ENCODE measurements around the gene FRS3. TPM values are rescaled to one million over a fixed set of nuclear protein-coding genes. Genes with fewer than 3 reads are reported as not detected.

The FRS3 gene
- total RNA-seq, 2 experiments from 2014 or later, result 4.6 TPM

DNA sequence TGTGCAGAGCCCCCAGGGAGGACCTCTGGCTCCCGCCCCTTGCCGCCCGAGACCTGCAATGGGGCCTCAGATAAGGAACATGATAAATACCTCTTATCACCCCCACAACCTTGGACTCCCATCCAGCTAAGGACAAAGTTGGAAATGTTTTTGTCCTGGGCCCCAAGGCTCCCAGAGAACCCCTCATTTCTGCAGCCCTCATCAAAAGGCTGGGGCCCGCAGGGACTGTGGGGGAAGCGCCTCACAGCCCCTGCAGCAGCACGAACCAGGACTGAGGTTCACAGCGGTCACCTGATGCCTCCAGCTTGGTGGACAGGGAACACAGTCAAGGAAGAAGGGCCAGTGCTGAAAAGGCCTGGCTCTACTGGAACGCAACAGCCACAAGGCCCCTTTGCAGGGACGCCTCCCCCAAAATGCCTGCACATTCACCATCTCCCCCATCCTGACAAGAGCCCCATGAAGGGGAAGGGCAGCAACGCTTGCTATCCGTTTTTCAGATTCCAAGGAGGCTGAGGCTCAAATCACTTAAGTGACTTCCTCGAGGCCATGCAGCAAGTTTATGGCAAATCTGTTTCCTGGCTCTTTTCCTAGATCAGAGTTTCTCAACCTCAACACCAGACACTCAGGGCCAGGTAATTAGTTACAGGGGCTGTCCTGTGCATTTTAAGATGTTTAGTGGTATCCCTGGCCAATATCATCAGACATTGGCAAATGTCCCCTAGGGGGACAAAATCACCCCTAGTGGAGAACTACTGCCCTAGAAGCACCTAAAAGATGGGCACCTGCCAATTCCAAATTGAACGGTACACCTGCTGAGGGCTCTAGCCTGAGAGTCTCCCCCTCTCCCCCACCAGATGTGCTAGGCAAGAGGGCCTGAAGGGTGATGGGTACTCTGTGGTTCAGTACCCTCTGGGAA lies 54.9 kb downstream of the FRS3 start:
- ChIA-PET POLR2A (no interaction called here), CTCF (interaction anchor here (1.1 kb wide), 1 partner anchor 9 kb away, joined by 3 read pairs; no protein-coding TSS in a partner anchor)
- no peaks in the 10 kb centered on the region for H3K36me3 Mint-ChIP-seq (ENCODE audit: low read depth)

GRCh38 chr6:41724228-41724580 lies 55.5 kb downstream of the FRS3 start:
- CTCF ChIA-PET, result interaction anchor here (0.6 to 1.1 kb wide), 2 partner anchors 8 to 10 kb away, joined by 3 to 4 read pairs; no protein-coding TSS in a partner anchor
- H3K9me3 Mint-ChIP-seq, result no peaks in the 10 kb centered on the region
- no peak overlapping the region for H3K4me3 Mint-ChIP-seq
- no peaks in the 10 kb centered on the region for H3K36me3 Mint-ChIP-seq (ENCODE audit: low read depth)
- H3K27me3 Mint-ChIP-seq, result no peaks in the 10 kb centered on the region
- no peak overlapping the region for H3K27ac Mint-ChIP-seq
- peaks cover 17% of the 10 kb centered on the region for H3K4me1 Mint-ChIP-seq
- POLR2A ChIA-PET, result no interaction called here
- no peak for DNase-seq

More for the DNA sequence above, 54.9 kb downstream of the FRS3 start:
- Mint-ChIP-seq H3K4me3 (no peak overlapping the region), H3K9me3 (no peaks in the 10 kb centered on the region), H3K4me1 (peaks cover 17% of the 10 kb centered on the region), H3K27ac (no peak overlapping the region), H3K27me3 (no peaks in the 10 kb centered on the region)
- no peak for DNase-seq

GRCh38 chr6:41723530-41724227 lies 56.0 kb downstream of the FRS3 start:
- no peak for DNase-seq
- Mint-ChIP-seq H3K4me1 (peaks cover 14% of the 10 kb centered on the region), H3K27ac (no peak overlapping the region), H3K27me3 (no peaks in the 10 kb centered on the region), H3K36me3 (ENCODE audit: low read depth) (no peaks in the 10 kb centered on the region), H3K4me3 (no peak overlapping the region), H3K9me3 (no peaks in the 10 kb centered on the region)
- ChIA-PET CTCF (interaction anchor here (0.6 to 1.1 kb wide), 2 partner anchors 8 to 10 kb away, joined by 3 to 4 read pairs; no protein-coding TSS in a partner anchor), POLR2A (no interaction called here)

- POLR2A ChIA-PET, result interaction anchor here (0.6 kb wide), 1 partner anchor 11 kb away, joined by 3 read pairs; no protein-coding TSS in a partner anchor
- Mint-ChIP-seq H3K9me3 (no peaks in the 10 kb centered on the region), H3K4me1 (peaks cover 14% of the 10 kb centered on the region), H3K27me3 (no peaks in the 10 kb centered on the region), H3K4me3 (no peak overlapping the region), H3K27ac (no peak overlapping the region), H3K36me3 (ENCODE audit: low read depth) (no peaks in the 10 kb centered on the region)
- DNase-seq, result no peak
- CTCF ChIA-PET, result interaction anchor here (1.7 kb wide), 1 partner anchor 11 kb away, joined by 9 read pairs; no protein-coding TSS in a partner anchor
Observed at GRCh38 chr6:41722969-41723529, 56.7 kb downstream of the FRS3 start.

- Mint-ChIP-seq H3K27ac (no peak overlapping the region), H3K9me3 (no peaks in the 10 kb centered on the region), H3K36me3 (ENCODE audit: low read depth) (no peaks in the 10 kb centered on the region), H3K4me1 (peaks cover 6% of the 10 kb centered on the region), H3K4me3 (no peak overlapping the region), H3K27me3 (no peaks in the 10 kb centered on the region)
- ChIA-PET POLR2A (no interaction called here), CTCF (interaction anchor here (1.7 kb wide), 1 partner anchor 12 kb away, joined by 9 read pairs; no protein-coding TSS in a partner anchor)
- no peak for DNase-seq
Observed at GRCh38 chr6:41721414-41721813, 58.3 kb downstream of the FRS3 start.

- ChIA-PET CTCF (interaction anchor here (0.8 kb wide), 1 partner anchor 36 kb away, joined by 3 read pairs; no protein-coding TSS in a partner anchor), POLR2A (no interaction called here)
- H3K27ac Mint-ChIP-seq, result no peak overlapping the region
Observed at GRCh38 chr6:41720783-41721182, 58.9 kb downstream of the FRS3 start.

GRCh38 chr6:41720262-41720620 lies 59.5 kb downstream of the FRS3 start:
- Mint-ChIP-seq H3K36me3 (ENCODE audit: low read depth) (no peaks in the 10 kb centered on the region), H3K4me1 (peaks cover 13% of the 10 kb centered on the region), H3K9me3 (no peaks in the 10 kb centered on the region), H3K27me3 (no peaks in the 10 kb centered on the region), H3K27ac (no peak overlapping the region), H3K4me3 (no peak overlapping the region)
- ChIA-PET POLR2A (no interaction called here), CTCF (interaction anchor here (0.8 to 1.1 kb wide), 2 partner anchors 13 to 35 kb away, joined by 3 to 4 read pairs; no protein-coding TSS in a partner anchor)
- no peak for DNase-seq

More at GRCh38 chr6:41720783-41721182, 58.9 kb downstream of the FRS3 start:
- Mint-ChIP-seq H3K27me3 (no peaks in the 10 kb centered on the region), H3K4me1 (peaks cover 11% of the 10 kb centered on the region), H3K9me3 (no peaks in the 10 kb centered on the region), H3K36me3 (ENCODE audit: low read depth) (no peaks in the 10 kb centered on the region), H3K4me3 (no peak overlapping the region)
- DNase-seq, result no peak

Other genes starting within 250 kb of the FRS3 start
- gene FOXP4, start 233.5 kb downstream of the FRS3 start, total RNA-seq, result 1 to 10 TPM; 4.8 to 5.3 TPM
- not detected for gene MDFI, start 141.4 kb downstream of the FRS3 start, total RNA-seq
- gene TFEB, start 44.3 kb downstream of the FRS3 start, total RNA-seq, result 10 to 100 TPM in 1 of 2 experiments, 1 to 10 TPM in 1; 9.7 to 12.5 TPM
- gene PGC, start 32.5 kb downstream of the FRS3 start, total RNA-seq, result not detected
- not detected for gene PRICKLE4, start 882 bp upstream of the FRS3 start, total RNA-seq
- gene TOMM6, start 7.8 kb upstream of the FRS3 start, total RNA-seq, result 100 to 1,000 TPM; 167 to 202 TPM
- 1 to 10 TPM; 6.3 to 7.0 TPM for gene USP49, start 115.5 kb upstream of the FRS3 start, total RNA-seq
- gene MED20, start 141.2 kb upstream of the FRS3 start, total RNA-seq, result 10 to 100 TPM; 18.6 to 22.7 TPM
- gene BYSL, start 141.6 kb upstream of the FRS3 start, total RNA-seq, result 10 to 100 TPM; 29.3 to 29.8 TPM
- gene CCND3, start 161.9 kb upstream of the FRS3 start, total RNA-seq, result 100 to 1,000 TPM; 461 to 520 TPM